Right renal pelvis (tissue), 4 donors: ENCODE data around the gene WWOX. TPM values are rescaled to one million over a fixed set of nuclear protein-coding genes. Genes with fewer than 3 reads are reported as not detected.

Experiments
- DNase-seq, 4 donors: peaks; one replicate each; pipeline ENCODE4 v3.0.0-alpha.2; 2013; ENCODE audit warnings: low read depth in 4 of 4, low spot score in 3 of 4, missing footprints in 1 of 4
- polyA plus RNA-seq, 4 donors: library from polyadenylated mRNA; unstranded; fragments of 120-200 nt; gene quantifications; one replicate each; pipeline ENCODE4 v1.2.1, GENCODE V29; 2013; ENCODE audit not compliant: insufficient read length in 4 of 4

Gene WWOX
- polyA plus RNA-seq, 4 donors, result 36.7 to 43.9 (median 38.5) TPM

- DNase-seq, result no peak
Observed at GRCh38 chr16:78256686-78257375, 157.4 kb downstream of the WWOX start.

GRCh38 chr16:78257376-78257728 is 157.9 kb downstream of the WWOX start:
- no peak for DNase-seq

GRCh38 chr16:78258375-78259065 is 159.1 kb downstream of the WWOX start:
- DNase-seq, result no peak

GRCh38 chr16:78259873-78260272 is 160.4 kb downstream of the WWOX start:
- no peak for DNase-seq

GRCh38 chr16:78264642-78265041 is 165.2 kb downstream of the WWOX start:
- no peak for DNase-seq

- DNase-seq, result no peak
Observed at GRCh38 chr16:78269256-78269655, 169.8 kb downstream of the WWOX start.

GRCh38 chr16:78271981-78272380 is 172.5 kb downstream of the WWOX start:
- DNase-seq, result no peak

- no peak for DNase-seq
Observed at GRCh38 chr16:78274771-78275170, 175.3 kb downstream of the WWOX start.

- no peak for DNase-seq
Observed at GRCh38 chr16:78275420-78275819, 176.0 kb downstream of the WWOX start.

GRCh38 chr16:78277321-78278055 is 178.0 kb downstream of the WWOX start:
- DNase-seq, result no peak

- no peak for DNase-seq
Observed at GRCh38 chr16:78278056-78278450, 178.6 kb downstream of the WWOX start.

- DNase-seq, result no peak
Observed at GRCh38 chr16:78281115-78281514, 181.7 kb downstream of the WWOX start.

GRCh38 chr16:78283548-78284251 is 184.2 kb downstream of the WWOX start:
- DNase-seq, result no peak

GRCh38 chr16:78284326-78284725 is 184.9 kb downstream of the WWOX start:
- no peak for DNase-seq

- DNase-seq, result no peak
Observed at GRCh38 chr16:78284957-78285434, 185.5 kb downstream of the WWOX start.

GRCh38 chr16:78285437-78285922 is 186.0 kb downstream of the WWOX start:
- no peak for DNase-seq

- DNase-seq, result no peak
Observed at GRCh38 chr16:78286065-78286464, 186.6 kb downstream of the WWOX start.

- DNase-seq, result no peak
Observed at GRCh38 chr16:78288888-78289287, 189.4 kb downstream of the WWOX start.

- DNase-seq, result no peak
Observed at GRCh38 chr16:78289373-78289772, 189.9 kb downstream of the WWOX start.

GRCh38 chr16:78289844-78290277 is 190.4 kb downstream of the WWOX start:
- no peak for DNase-seq

- DNase-seq, result no peak
Observed at GRCh38 chr16:78290395-78290794, 190.9 kb downstream of the WWOX start.
